IMR-90 (cell line): ENCODE results near the gene ZBED1.

Source experiments
- BHLHE40 ChIP-seq: fragments of 150-350 bp; IDR thresholded peaks from 2 replicates; pipeline ENCODE4 v1.6.1; 2016; ENCODE audit warnings: mild to moderate bottlenecking, low read depth, low read length
- CEBPB ChIP-seq: IDR thresholded peaks from 2 replicates; pipeline ENCODE4 v1.6.1; 2012; ENCODE audit warnings: low read depth, low read length, improper control_type of control experiment
- CTCF ChIP-seq: conservative IDR thresholded peaks from 2 replicates; pipeline ENCODE4 v1.5.1; 2012; ENCODE audit warnings: mild to moderate bottlenecking, low read depth, low read length, improper control_type of control experiment
- FOS ChIP-seq: fragments of 150-350 bp; IDR thresholded peaks from 2 replicates; pipeline ENCODE4 v1.6.1; 2016; ENCODE audit warnings: low read depth, low read length
- MAZ ChIP-seq: IDR thresholded peaks from 2 replicates; pipeline ENCODE4 v1.6.1; 2012; ENCODE audit warnings: low read depth, mild to moderate bottlenecking, low read length, improper control_type of control experiment, moderate library complexity, borderline replicate concordance
- MXI1 ChIP-seq: IDR thresholded peaks from 2 replicates; pipeline ENCODE4 v1.6.1; 2012; ENCODE audit warnings: low read depth, mild to moderate bottlenecking, low read length, moderate library complexity, borderline replicate concordance
- NFE2L2 ChIP-seq: fragments of 150-350 bp; IDR thresholded peaks from 2 replicates; pipeline ENCODE4 v1.6.1; 2016; ENCODE audit warnings: low read depth, mild to moderate bottlenecking, low read length
- POLR2A ChIP-seq: IDR thresholded peaks from 2 replicates; pipeline ENCODE4 v1.6.1; 2012; ENCODE audit warnings: mild to moderate bottlenecking, low read depth, low read length
- RAD21 ChIP-seq: IDR thresholded peaks from 2 replicates; pipeline ENCODE4 v1.6.1; 2012; ENCODE audit warnings: low read length, improper control_type of control experiment
- RFX5 ChIP-seq: IDR thresholded peaks from 2 replicates; pipeline ENCODE4 v1.8.0; 2012; ENCODE audit warnings: low read depth, mild to moderate bottlenecking, low read length, moderate library complexity
- SMC3 ChIP-seq: fragments of 150-350 bp; IDR thresholded peaks from 2 replicates; pipeline ENCODE4 v1.6.1; 2016; ENCODE audit warnings: low read depth, mild to moderate bottlenecking, antibody characterized with exemption, low read length, moderate library complexity
- TF ChIP-seq, protein P1 (sequence below): fragments of 150-350 bp; IDR thresholded peaks from 2 replicates; pipeline ENCODE4 v1.6.1; 2017; ENCODE audit warnings: mild to moderate bottlenecking, antibody characterized with exemption, low read length, low read depth

- TF ChIP-seq POLR2A (no peak), CTCF (no peak), RFX5 (no peak), SMC3 (no peak), BHLHE40 (no peak), NFE2L2 (no peak), MXI1 (no peak), RAD21 (no peak), MAZ (no peak), FOS (no peak), CEBPB (no peak)
- TF ChIP-seq, protein P1, sequence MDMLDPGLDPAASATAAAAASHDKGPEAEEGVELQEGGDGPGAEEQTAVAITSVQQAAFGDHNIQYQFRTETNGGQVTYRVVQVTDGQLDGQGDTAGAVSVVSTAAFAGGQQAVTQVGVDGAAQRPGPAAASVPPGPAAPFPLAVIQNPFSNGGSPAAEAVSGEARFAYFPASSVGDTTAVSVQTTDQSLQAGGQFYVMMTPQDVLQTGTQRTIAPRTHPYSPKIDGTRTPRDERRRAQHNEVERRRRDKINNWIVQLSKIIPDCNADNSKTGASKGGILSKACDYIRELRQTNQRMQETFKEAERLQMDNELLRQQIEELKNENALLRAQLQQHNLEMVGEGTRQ = no peak
Observed at GRCh38 chrX:2469196-2469685, 31.5 kb downstream of the ZBED1 start.
